ENCODE measurements around the gene ANP32B.

Gene ANP32B

DNA sequence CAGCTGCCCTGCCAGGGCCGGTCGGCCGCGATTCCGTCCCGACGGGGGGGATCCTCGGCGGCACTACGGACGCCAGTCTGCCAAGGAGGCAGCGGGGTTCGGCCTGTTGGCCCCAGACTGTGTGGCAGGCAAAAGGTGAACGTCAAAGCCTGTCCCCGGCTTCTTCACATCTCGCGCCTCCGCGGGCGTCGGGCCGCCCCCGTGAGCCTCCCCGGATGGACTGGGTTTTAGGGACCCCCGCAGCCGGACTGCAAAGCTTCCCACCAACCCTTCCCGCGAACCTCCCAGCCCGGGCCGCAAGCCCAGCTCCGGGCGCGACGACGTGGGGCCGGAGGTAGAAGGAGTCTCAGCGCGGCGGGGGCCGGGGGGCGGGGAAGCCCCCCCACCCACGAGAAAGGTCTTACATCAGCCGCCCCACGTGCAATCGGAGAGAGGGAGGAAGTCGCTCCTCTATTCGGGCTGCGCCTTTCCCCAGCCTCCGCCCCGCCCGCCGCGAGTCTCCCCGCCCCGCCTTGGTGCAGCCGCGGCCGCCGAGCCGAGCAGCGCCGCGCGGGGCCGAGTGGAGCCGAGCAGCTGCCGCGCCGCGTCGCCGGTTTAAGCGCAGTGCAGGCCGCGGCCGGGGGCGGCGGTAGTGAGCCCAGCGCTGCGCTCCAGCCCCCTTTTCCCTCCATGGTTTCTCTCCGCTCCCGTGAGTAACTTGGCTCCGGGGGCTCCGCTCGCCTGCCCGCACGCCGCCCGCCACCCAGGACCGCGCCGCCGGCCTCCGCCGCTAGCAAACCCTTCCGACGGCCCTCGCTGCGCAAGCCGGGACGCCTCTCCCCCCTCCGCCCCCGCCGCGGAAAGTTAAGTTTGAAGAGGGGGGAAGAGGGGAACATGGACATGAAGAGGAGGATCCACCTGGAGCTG lies at the start of gene ANP32B:
TSS of gene ANP32B (plus strand) at position 659 of the 906 bp plus-strand sequence. CDS start at position 874, 215 bp downstream.
- Histone ChIP-seq H3K27ac (peak within 1 kb of the TSS; percentile 100), H4K20me1 (peaks cover 18% of the 10 kb centered on the region; the same call in 1 of the 2 replicates), H3K9ac (peak within 1 kb of the TSS; percentile 100), H3K9me3 (no peaks in the 10 kb centered on the region), H3K4me2 (peak within 1 kb of the TSS; percentile 96), H3K4me3 (peak within 1 kb of the TSS; percentile 96), H3K36me3 (no peaks in the 10 kb centered on the region), H3K27me3 (no peaks in the 10 kb centered on the region), H3K4me1 (peaks cover 51% of the 10 kb centered on the region)
- no peak for TF ChIP-seq Cebpa-rat (IDR thresholded peaks at IDR 0.05)

DNA sequence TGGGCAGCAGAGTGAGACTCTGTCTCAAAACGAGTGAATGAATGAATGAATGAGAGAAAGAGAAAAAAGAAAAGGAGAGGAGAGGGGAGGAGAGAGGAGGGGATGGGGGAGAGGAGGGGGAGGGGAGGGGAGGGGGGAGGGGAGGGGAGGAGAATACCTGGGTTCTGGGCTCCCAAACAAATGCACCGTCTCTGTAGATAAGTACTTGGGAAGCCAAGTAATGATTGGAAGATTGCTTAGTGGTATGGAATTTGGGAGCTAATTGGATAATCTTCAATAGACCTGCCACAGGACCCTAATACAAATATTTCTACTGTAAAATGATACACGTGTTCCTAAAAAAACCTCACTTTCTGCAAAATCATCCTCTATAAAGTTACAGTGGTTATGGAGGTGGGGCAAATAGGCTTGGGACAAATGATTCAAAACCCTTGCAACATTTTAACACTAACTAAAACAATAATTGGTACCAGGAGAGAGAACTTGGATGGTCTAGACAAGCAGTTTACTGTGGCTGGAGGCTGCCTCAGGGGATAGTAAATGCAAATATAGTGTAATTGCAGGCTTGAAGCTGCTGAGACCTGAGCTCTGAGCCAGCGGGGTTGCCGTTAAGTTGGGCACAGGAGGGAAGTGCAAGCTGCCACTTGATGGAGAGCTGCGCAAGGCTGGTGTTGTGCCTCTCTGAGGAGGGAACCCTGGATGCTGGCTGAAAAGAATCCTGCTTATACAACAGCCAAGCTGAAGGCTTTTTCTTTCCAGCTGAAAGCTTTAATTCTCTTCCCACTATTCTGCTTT lies 48.6 kb upstream of the ANP32B start:
- H3K27ac ChIP-seq = no peak overlapping the region
- no peak overlapping the region for H3K4me2 ChIP-seq
- no peaks in the 10 kb centered on the region for H3K27me3 ChIP-seq
- no peak for TF ChIP-seq Cebpa-rat (IDR thresholded peaks at IDR 0.05)
- H3K4me1 ChIP-seq = peaks cover 27% of the 10 kb centered on the region
- H3K9me3 ChIP-seq = no peaks in the 10 kb centered on the region
- H4K20me1 ChIP-seq = no peaks in the 10 kb centered on the region
- no peak overlapping the region for H3K4me3 ChIP-seq
- H3K9ac ChIP-seq = no peak overlapping the region
- H3K36me3 ChIP-seq = no peaks in the 10 kb centered on the region

- Histone ChIP-seq H3K36me3 (no peaks in the 10 kb centered on the region), H3K27me3 (no peaks in the 10 kb centered on the region), H3K4me1 (peaks cover 27% of the 10 kb centered on the region), H3K4me2 (no peak overlapping the region), H3K27ac (no peak overlapping the region), H4K20me1 (no peaks in the 10 kb centered on the region), H3K4me3 (no peak overlapping the region), H3K9ac (no peak overlapping the region), H3K9me3 (no peaks in the 10 kb centered on the region)
- no peak for TF ChIP-seq Cebpa-rat (IDR thresholded peaks at IDR 0.05)
These were observed 47.9 kb upstream of the ANP32B start for GRCh38 chr9:97935276-97935675.

DNA sequence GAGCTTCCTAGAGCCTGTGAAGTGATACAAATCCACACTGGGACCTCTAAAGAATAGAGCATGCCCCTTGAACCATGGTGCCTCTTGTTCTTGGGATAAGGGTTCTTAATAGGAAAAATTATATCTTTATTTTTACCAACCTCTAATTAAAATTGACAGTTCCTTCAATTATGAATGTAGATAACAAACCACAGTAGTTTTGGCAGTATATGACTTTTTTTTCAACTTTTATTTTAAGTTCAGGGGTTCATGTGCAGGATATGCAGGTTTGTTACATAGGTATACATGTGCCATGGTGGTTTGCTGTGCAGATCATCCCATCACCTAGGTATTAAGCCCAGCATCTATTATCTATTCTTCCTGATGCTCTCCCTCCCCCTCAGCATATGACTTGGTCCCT lies 46.1 kb upstream of the ANP32B start:
- peaks cover 12% of the 10 kb centered on the region for H3K4me1 ChIP-seq
- no peaks in the 10 kb centered on the region for H3K27me3 ChIP-seq
- H4K20me1 ChIP-seq = no peaks in the 10 kb centered on the region
- H3K4me3 ChIP-seq = no peak overlapping the region
- no peak overlapping the region for H3K27ac ChIP-seq
- TF ChIP-seq Cebpa-rat (IDR thresholded peaks at IDR 0.05) = no peak
- no peaks in the 10 kb centered on the region for H3K36me3 ChIP-seq
- no peak overlapping the region for H3K4me2 ChIP-seq
- no peaks in the 10 kb centered on the region for H3K9me3 ChIP-seq
- no peak overlapping the region for H3K9ac ChIP-seq

DNA sequence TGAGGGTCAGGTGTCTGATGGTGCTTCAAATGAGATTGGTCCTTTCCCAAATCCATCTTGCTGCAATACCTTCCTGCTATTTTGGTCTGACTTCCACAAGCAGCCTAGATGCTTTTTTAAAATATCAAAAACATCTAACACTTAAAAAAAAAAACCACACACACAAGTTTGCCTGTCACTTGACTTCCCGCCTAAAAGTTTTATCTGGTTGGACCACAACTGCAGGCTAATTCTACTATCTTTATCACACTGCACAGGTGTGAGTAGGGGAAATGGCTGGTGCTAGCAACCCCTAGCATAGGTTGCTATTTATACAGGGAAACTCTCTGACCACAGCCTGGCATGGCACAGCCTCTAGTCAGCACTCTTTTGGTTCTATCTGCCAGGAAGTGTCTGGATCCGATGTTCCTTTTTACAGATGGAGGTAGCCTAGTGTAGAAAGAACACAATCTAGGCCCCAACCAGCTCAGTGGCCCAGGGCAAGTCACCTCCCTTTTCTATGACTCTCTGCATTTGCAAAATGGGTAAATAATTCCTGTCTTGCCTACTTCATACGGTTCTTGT lies 45.0 kb upstream of the ANP32B start, which contains the start of gene HEMGN:
TSS of gene HEMGN (minus strand) at position 92 of the 564 bp plus-strand sequence. CDS start at position 56, 36 bp downstream.
- Histone ChIP-seq H3K27me3 (no peaks in the 10 kb centered on the region), H3K9me3 (no peaks in the 10 kb centered on the region), H3K27ac (no peak within 1 kb of the TSS), H3K4me3 (no peak within 1 kb of the TSS), H3K36me3 (no peaks in the 10 kb centered on the region), H3K4me2 (peak within 1 kb of the TSS; percentile 54), H4K20me1 (no peaks in the 10 kb centered on the region), H3K9ac (no peak within 1 kb of the TSS), H3K4me1 (peaks cover 12% of the 10 kb centered on the region)
- TF ChIP-seq Cebpa-rat (IDR thresholded peaks at IDR 0.05) = no peak

GRCh38 chr9:97940233-97940632 lies 42.9 kb upstream of the ANP32B start:
- TF ChIP-seq Cebpa-rat (IDR thresholded peaks at IDR 0.05) = no peak
- Histone ChIP-seq H3K27me3 (no peaks in the 10 kb centered on the region), H4K20me1 (no peaks in the 10 kb centered on the region), H3K27ac (no peak overlapping the region), H3K9me3 (no peaks in the 10 kb centered on the region), H3K4me2 (no peak overlapping the region), H3K36me3 (no peaks in the 10 kb centered on the region), H3K4me3 (no peak overlapping the region), H3K4me1 (peaks cover 12% of the 10 kb centered on the region), H3K9ac (no peak overlapping the region)

DNA sequence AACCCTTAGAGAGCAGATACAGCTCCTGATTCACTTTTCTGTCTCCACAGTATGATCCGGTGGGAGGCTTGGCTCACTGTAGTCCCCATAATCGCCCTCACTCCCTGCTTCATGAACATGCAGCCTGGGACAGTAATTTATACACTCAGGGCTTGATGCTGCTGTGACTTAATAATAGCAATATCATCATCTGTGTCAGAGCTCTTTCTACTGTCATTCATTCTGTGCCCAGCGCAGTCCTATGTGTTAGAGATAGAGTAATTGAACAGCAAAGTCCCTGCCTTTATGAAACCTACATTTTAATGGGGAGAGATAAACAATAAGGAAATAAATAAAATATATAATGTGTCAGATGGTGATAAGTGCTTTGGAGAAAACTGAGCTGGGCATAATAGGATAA lies 42.4 kb upstream of the ANP32B start:
- no peaks in the 10 kb centered on the region for H3K9me3 ChIP-seq
- no peak overlapping the region for H3K4me3 ChIP-seq
- no peaks in the 10 kb centered on the region for H3K27me3 ChIP-seq
- H3K27ac ChIP-seq = no peak overlapping the region
- H3K9ac ChIP-seq = no peak overlapping the region
- no peak overlapping the region for H3K4me2 ChIP-seq
- H4K20me1 ChIP-seq = no peaks in the 10 kb centered on the region
- H3K36me3 ChIP-seq = no peaks in the 10 kb centered on the region
- peaks cover 12% of the 10 kb centered on the region for H3K4me1 ChIP-seq
- no peak for TF ChIP-seq Cebpa-rat (IDR thresholded peaks at IDR 0.05)

DNA sequence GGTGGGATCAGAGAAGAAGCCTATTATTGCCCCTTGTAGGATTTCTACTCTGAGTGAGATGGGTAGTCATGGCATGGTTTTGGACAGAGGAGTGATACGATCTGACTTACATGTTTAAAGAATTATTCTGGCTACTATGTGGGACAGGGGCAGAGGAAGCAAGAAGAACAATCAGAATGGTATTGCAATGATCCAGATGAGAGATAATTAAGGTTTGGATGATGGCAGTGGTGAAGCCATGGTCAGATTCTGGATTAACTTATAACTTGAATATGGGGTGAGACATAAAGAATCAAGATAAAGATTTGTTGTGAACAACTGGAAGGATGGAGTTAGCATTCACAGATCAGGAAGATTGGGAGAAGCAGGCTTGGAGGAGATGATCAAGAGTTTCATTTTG lies 41.8 kb upstream of the ANP32B start:
- H3K27ac ChIP-seq = no peak overlapping the region
- no peaks in the 10 kb centered on the region for H3K9me3 ChIP-seq
- peaks cover 12% of the 10 kb centered on the region for H3K4me1 ChIP-seq
- H3K27me3 ChIP-seq = no peaks in the 10 kb centered on the region
- no peaks in the 10 kb centered on the region for H3K36me3 ChIP-seq
- H3K4me3 ChIP-seq = no peak overlapping the region
- no peak overlapping the region for H3K4me2 ChIP-seq
- no peak overlapping the region for H3K9ac ChIP-seq
- H4K20me1 ChIP-seq = no peaks in the 10 kb centered on the region
- TF ChIP-seq Cebpa-rat (IDR thresholded peaks at IDR 0.05) = no peak

- H3K4me3 ChIP-seq = no peak overlapping the region
- H3K4me2 ChIP-seq = no peak overlapping the region
- H3K4me1 ChIP-seq = peaks cover 3% of the 10 kb centered on the region
- TF ChIP-seq Cebpa-rat (IDR thresholded peaks at IDR 0.05) = no peak
- H3K27ac ChIP-seq = no peak overlapping the region
- no peaks in the 10 kb centered on the region for H4K20me1 ChIP-seq
- H3K27me3 ChIP-seq = no peaks in the 10 kb centered on the region
- no peaks in the 10 kb centered on the region for H3K36me3 ChIP-seq
- H3K9ac ChIP-seq = no peak overlapping the region
- H3K9me3 ChIP-seq = no peaks in the 10 kb centered on the region
These were observed 39.8 kb upstream of the ANP32B start for GRCh38 chr9:97943308-97943855.

All from BLaER1 (cell line).